Mucosa of descending colon (tissue), 3 donors: ENCODE measurements around the gene RC3H1. TPM values are rescaled to one million over a fixed set of nuclear protein-coding genes. Genes with fewer than 3 reads are reported as not detected.

ENCODE experiments used
- ATAC-seq: fragments of 200-7000 bp; cut with Tn5 transposase; one replicate; pipeline ENCODE4 v1.9.1; 2020; ENCODE audit warnings: mild to moderate bottlenecking, moderate library complexity
- DNase-seq, 3 donors: peaks; one replicate each; pipeline ENCODE4 v3.0.0-alpha.2; 2020
- H3K36me3 ChIP-seq: fragments of 200-600 bp; one replicate; pipeline ENCODE4 v1.8.0; 2021; ENCODE audit warnings: low read depth, mild to moderate bottlenecking
- H3K4me1 ChIP-seq: fragments of 200-600 bp; one replicate; pipeline ENCODE4 v1.8.0; 2021; ENCODE audit warnings: low read depth, mild to moderate bottlenecking
- H3K4me3 ChIP-seq: fragments of 200-600 bp; one replicate; pipeline ENCODE4 v1.8.0; 2021; ENCODE audit warnings: mild to moderate bottlenecking
- H3K9me3 ChIP-seq: fragments of 200-600 bp; one replicate; pipeline ENCODE4 v1.8.0; 2021; ENCODE audit warnings: mild to moderate bottlenecking
- CTCF ChIP-seq: fragments of 200-600 bp; IDR thresholded peaks from one replicate; pipeline ENCODE4 v1.8.0; 2022; ENCODE audit warnings: antibody characterized with exemption, mild to moderate bottlenecking
- intact Hi-C, 2 donors: fragments of 100-400 bp; cut with DNase I in 1 of 2; cut with micrococcal nuclease in 1 of 2; formaldehyde crosslinking; loops; one replicate each; pipeline versions ENCODE4 v1.11.0 to v1.11.1; 2022; cut with DNase I, micrococcal nuclease
- total RNA-seq, 3 donors: library from RNA; stranded (reverse); fragmentation: NEBNext Ultra II Directional in 2 of 3; extraction: Animal tissue kit (Norgen Biotek cat#: 25700) in 2 of 3; gene quantifications; one replicate each; pipeline versions ENCODE4 v1.2.1 to v1.2.4, GENCODE V29; 2021 to 2023
- donor health status: DM: no; HTN: no; CAD: no; lungs with moderate emphysema.
- donor health status: DM: no; HTN: no; CAD: no.
- donor health status: DM: no; HTN: yes; CAD: no.

The RC3H1 gene
- total RNA-seq, 3 donors from 2014 or later, result 38.0 to 51.2 (median 50.1) TPM

DNA sequence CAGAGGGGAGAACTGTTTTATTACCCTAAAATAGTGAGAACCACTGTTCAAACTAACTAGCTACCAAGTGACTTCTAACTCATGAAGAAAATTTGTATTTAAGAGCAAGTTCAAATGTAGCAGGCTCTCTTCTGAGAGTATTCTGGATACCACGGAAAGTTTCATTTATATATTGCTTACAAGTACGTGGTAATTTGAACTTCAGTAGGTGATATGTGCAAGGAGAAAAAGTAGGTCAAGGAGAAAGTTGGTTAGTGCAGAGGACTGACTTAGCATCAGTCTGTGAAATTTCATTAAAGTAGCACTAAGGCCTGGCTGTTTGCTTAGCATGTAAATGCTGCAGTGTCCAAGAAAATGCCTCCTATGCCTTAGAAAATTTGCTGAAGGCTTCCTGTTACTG lies 121.7 kb downstream of the RC3H1 start:
- no peak for TF ChIP-seq CTCF

DNA sequence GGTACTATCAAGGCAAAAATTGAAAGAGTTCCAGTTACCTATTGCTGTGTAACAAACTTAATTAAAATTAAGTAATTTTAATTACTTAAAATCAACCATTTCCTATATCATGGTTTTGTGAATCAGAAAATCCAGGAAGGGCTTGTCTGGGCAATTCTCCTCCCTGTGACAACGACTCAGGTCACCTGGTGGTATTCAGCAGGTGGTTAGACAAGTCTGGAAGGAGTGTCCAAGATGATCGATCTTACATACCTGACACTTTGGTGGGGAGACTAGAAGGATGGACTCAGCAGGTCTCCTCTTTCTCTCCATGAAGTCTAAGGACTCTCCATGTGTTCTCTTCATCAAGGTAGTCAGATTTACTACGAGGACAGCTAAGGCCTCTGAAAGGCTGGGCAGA lies 128.0 kb downstream of the RC3H1 start:
- H3K4me1 ChIP-seq, result no peaks in the 10 kb centered on the region
- DNase-seq, result no peak
- H3K9me3 ChIP-seq, result no peaks in the 10 kb centered on the region
- ATAC-seq, result no peak
- TF ChIP-seq CTCF, result no peak
- intact Hi-C loops, result no loop called here
- no peak overlapping the region for H3K4me3 ChIP-seq
- H3K36me3 ChIP-seq, result no peaks in the 10 kb centered on the region

More for the DNA sequence above, 121.7 kb downstream of the RC3H1 start:
- no peaks in the 10 kb centered on the region for H3K4me1 ChIP-seq
- no peak overlapping the region for H3K4me3 ChIP-seq
- H3K9me3 ChIP-seq, result no peaks in the 10 kb centered on the region
- no peak for ATAC-seq
- no peak for DNase-seq
- intact Hi-C loops, result no loop called here
- H3K36me3 ChIP-seq, result no peaks in the 10 kb centered on the region

GRCh38 chr1:173893611-173894010 lies 128.5 kb downstream of the RC3H1 start:
- Histone ChIP-seq H3K4me1 (no peaks in the 10 kb centered on the region), H3K4me3 (no peak overlapping the region), H3K9me3 (no peaks in the 10 kb centered on the region), H3K36me3 (no peaks in the 10 kb centered on the region)
- DNase-seq, result no peak
- no peak for TF ChIP-seq CTCF
- ATAC-seq, result no peak
- intact Hi-C loops, result no loop called here

- ATAC-seq (no peak), DNase-seq (no peak)
- Histone ChIP-seq H3K9me3 (no peaks in the 10 kb centered on the region), H3K4me1 (no peaks in the 10 kb centered on the region), H3K36me3 (no peaks in the 10 kb centered on the region), H3K4me3 (no peak overlapping the region)
- TF ChIP-seq CTCF, result no peak
- intact Hi-C loops, result no loop called here
Measured at GRCh38 chr1:173889885-173890284, 132.3 kb downstream of the RC3H1 start.

DNA sequence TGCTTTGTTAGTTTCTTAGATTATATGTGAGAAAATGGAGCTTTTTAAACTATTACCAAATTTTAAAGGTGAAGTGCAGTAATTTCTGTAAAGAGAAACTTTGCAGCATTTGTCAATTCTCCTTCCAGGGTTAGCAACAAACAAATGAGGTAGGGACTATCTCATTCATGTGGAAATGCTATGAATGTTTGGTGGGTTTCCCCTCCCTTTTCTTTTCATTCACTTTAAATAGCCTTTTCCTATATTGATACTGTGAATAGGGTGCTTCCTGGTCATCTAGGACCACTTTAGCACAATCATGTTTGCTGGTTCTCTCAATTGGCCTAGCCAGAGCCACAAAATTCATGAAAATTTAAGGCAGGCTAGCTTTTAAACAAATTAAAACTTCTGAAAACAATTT lies 133.4 kb downstream of the RC3H1 start:
- ATAC-seq, result no peak
- no peaks in the 10 kb centered on the region for H3K9me3 ChIP-seq
- intact Hi-C loops, result no loop called here

More for the DNA sequence above, 133.4 kb downstream of the RC3H1 start:
- no peak for TF ChIP-seq CTCF
- no peaks in the 10 kb centered on the region for H3K36me3 ChIP-seq
- DNase-seq, result no peak
- H3K4me3 ChIP-seq, result no peak overlapping the region
- no peaks in the 10 kb centered on the region for H3K4me1 ChIP-seq
